PFSK-1 (cell line): ENCODE data around the gene FER1L5.

Experiments
- FOXP2 ChIP-seq: optimal IDR thresholded peaks from 2 replicates; pipeline ENCODE3; 2011; ENCODE audit warnings: borderline replicate concordance, control low read depth, inconsistent platforms; ENCODE audit not compliant: insufficient read depth; ENCODE audit errors: extremely low read length, extremely low read depth
- POLR2AphosphoS5 ChIP-seq: IDR thresholded peaks from 2 replicates; pipeline ENCODE4 v1.6.1; 2012; ENCODE audit warnings: low read depth, mild to moderate bottlenecking, control low read depth, low read length, moderate library complexity
- SIN3A ChIP-seq: IDR thresholded peaks from 2 replicates; pipeline ENCODE4 v1.6.1; 2012; ENCODE audit warnings: mild to moderate bottlenecking, low read length, moderate library complexity, borderline replicate concordance; ENCODE audit not compliant: insufficient read depth
- TAF1 ChIP-seq: IDR thresholded peaks from 2 replicates; pipeline ENCODE4 v1.6.1; 2012; ENCODE audit warnings: low read length, control low read depth, borderline replicate concordance; ENCODE audit not compliant: insufficient read depth
- TF ChIP-seq, protein P1 (sequence below), 2 experiments: IDR thresholded peaks; 2 replicates each; pipeline versions ENCODE4 v1.6.1 to v1.8.0; 2011 to 2012; ENCODE audit warnings: low read depth in 2 of 2, low read length in 2 of 2, control low read depth in 1 of 2, inconsistent platforms in 1 of 2, mild to moderate bottlenecking in 1 of 2, moderate library complexity in 1 of 2; ENCODE audit not compliant: insufficient read depth in 1 of 2

Gene FER1L5

GRCh38 chr2:96649342-96649741 is 6.8 kb downstream of the FER1L5 start:
- TF ChIP-seq FOXP2 (no peak), SIN3A (no peak), POLR2AphosphoS5 (no peak), TAF1 (no peak)
- TF ChIP-seq, protein P1, sequence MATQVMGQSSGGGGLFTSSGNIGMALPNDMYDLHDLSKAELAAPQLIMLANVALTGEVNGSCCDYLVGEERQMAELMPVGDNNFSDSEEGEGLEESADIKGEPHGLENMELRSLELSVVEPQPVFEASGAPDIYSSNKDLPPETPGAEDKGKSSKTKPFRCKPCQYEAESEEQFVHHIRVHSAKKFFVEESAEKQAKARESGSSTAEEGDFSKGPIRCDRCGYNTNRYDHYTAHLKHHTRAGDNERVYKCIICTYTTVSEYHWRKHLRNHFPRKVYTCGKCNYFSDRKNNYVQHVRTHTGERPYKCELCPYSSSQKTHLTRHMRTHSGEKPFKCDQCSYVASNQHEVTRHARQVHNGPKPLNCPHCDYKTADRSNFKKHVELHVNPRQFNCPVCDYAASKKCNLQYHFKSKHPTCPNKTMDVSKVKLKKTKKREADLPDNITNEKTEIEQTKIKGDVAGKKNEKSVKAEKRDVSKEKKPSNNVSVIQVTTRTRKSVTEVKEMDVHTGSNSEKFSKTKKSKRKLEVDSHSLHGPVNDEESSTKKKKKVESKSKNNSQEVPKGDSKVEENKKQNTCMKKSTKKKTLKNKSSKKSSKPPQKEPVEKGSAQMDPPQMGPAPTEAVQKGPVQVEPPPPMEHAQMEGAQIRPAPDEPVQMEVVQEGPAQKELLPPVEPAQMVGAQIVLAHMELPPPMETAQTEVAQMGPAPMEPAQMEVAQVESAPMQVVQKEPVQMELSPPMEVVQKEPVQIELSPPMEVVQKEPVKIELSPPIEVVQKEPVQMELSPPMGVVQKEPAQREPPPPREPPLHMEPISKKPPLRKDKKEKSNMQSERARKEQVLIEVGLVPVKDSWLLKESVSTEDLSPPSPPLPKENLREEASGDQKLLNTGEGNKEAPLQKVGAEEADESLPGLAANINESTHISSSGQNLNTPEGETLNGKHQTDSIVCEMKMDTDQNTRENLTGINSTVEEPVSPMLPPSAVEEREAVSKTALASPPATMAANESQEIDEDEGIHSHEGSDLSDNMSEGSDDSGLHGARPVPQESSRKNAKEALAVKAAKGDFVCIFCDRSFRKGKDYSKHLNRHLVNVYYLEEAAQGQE (IDR thresholded peaks at IDR 0.05; ENCODE audit: insufficient read depth in 1 of 2, low read depth in 2 of 2, low read length in 2 of 2): no peak

DNA sequence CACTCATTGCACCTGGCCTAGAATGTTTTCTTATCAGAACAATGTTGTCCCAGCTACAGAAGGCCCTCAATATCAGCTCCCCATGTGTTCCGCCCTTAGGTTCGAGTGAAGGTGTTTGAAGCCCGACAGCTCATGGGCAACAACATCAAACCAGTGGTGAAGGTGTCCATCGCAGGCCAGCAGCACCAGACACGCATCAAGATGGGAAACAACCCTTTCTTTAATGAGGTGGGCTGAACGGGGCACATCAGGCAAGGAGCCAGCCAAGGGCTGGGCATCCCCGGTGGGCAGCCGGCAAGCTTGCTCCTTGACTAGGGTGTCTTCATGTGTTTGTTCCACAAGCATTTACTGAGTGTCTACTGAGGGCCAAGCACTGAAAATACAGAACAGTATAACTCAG is 9.2 kb downstream of the FER1L5 start:
- TF ChIP-seq POLR2AphosphoS5 (no peak), FOXP2 (no peak), TAF1 (no peak), SIN3A (no peak)
- TF ChIP-seq, protein P1 (IDR thresholded peaks at IDR 0.05; ENCODE audit: insufficient read depth in 1 of 2, low read depth in 2 of 2, low read length in 2 of 2): no peak

DNA sequence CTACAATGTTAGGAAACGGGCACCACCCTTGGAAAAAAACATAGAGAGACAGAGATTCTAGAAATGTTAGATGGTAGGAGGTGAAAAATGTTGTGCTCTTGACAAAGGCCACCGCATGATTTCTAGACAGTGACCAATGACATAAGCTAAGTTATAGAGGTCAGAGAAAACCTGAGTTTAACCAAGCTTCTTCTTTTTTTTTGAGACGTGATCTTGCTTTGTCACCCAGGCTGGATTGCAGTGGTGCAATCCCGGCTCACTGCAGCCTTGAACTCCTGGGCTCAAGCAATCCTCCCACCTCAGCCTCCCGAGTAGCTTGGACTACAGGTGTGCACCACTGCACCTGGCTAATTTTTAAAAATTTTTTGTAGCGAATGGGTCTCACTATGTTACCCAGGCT is 13.0 kb downstream of the FER1L5 start:
- TF ChIP-seq, protein P1 (IDR thresholded peaks at IDR 0.05; ENCODE audit: insufficient read depth in 1 of 2, low read depth in 2 of 2, low read length in 2 of 2): no peak
- TF ChIP-seq TAF1: no peak
- no peak for TF ChIP-seq POLR2AphosphoS5
- no peak for TF ChIP-seq SIN3A
- no peak for TF ChIP-seq FOXP2

- no peak for TF ChIP-seq POLR2AphosphoS5
- TF ChIP-seq, protein P1 (IDR thresholded peaks at IDR 0.05; ENCODE audit: insufficient read depth in 1 of 2, low read depth in 2 of 2, low read length in 2 of 2): no peak
- no peak for TF ChIP-seq SIN3A
- TF ChIP-seq FOXP2: no peak
- no peak for TF ChIP-seq TAF1
Observed at GRCh38 chr2:96656540-96656939, 14.0 kb downstream of the FER1L5 start.

DNA sequence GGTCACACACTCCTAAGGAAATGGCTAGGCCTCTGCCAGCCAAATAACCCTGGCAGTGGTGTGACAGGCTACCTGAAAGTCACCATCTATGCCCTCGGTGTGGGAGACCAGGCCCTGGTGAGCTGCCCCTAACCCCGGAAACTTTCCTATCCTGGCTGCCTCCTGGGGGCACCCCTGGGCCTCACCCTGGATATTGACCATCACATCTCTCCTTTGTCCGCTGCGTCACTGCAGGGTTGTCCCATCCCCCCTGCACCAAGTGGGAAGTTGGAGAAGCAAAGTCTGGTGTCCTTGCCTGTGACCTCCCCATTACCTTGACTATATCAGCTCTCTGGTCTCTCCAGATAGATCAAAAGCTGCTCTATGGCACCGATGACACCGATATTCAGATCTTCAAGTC is 18.8 kb downstream of the FER1L5 start:
- TF ChIP-seq POLR2AphosphoS5 (no peak), TAF1 (no peak), FOXP2 (no peak), SIN3A (no peak)
- TF ChIP-seq, protein P1 (IDR thresholded peaks at IDR 0.05; ENCODE audit: insufficient read depth in 1 of 2, low read depth in 2 of 2, low read length in 2 of 2): no peak
